ENCODE results near the gene PRPF38B.
"Not testable (repeated sequence)": the region's sequence is repeated elsewhere in the genome, so short reads cannot be mapped to it uniquely, and the experiment has no call there.

The PRPF38B gene

GRCh38 chr1:108691128-108691941, 775 bp upstream of the PRPF38B start:
- ChIA-PET POLR2A (interaction anchor here (0.5 to 2.5 kb wide), 48 partner anchors 11 to 1634 kb away, joined by 3 to 62 read pairs (median 4); partner anchors contain the start of genes CLCC1, EEIG2, SLC25A24 and TMEM167B), CTCF (interaction anchor here (0.9 to 1.2 kb wide), 3 partner anchors 10 to 179 kb away, joined by 3 to 6 read pairs (median 4); no protein-coding TSS in a partner anchor)
- peak; percentile 26 for DNase-seq (ENCODE audit: extremely low spot score)
- no peak for TF ChIP-seq FOXM1 (IDR thresholded peaks at IDR 0.05; ENCODE audit: borderline replicate concordance)
- no peak for TF ChIP-seq L3MBTL2 (conservative IDR thresholded peaks at IDR 0.05)
- TF ChIP-seq NFRKB (IDR thresholded peaks at IDR 0.05), result no peak
- TF ChIP-seq LEF1 (IDR thresholded peaks at IDR 0.05; ENCODE audit: borderline replicate concordance), result no peak
- no peak for TF ChIP-seq FOXK2 (IDR thresholded peaks at IDR 0.05)
- no peak for TF ChIP-seq HDGF (IDR thresholded peaks at IDR 0.05; ENCODE audit: borderline replicate concordance)

- TF ChIP-seq L3MBTL2 (conservative IDR thresholded peaks at IDR 0.05) (peak; percentile 68), ELF4 (IDR thresholded peaks at IDR 0.05) (no peak)
- DNase-seq (ENCODE audit: extremely low spot score), result peak; percentile 53
- ChIA-PET POLR2A (interaction anchor here (0.8 to 2.5 kb wide), 46 partner anchors 11 to 493 kb away, joined by 3 to 62 read pairs (median 4); partner anchors contain the start of genes CLCC1, EEIG2, SLC25A24 and STXBP3), CTCF (interaction anchor here (0.6 to 1.7 kb wide), 3 partner anchors 141 to 206 kb away, joined by 3 to 6 read pairs (median 3); no protein-coding TSS in a partner anchor)
Measured at GRCh38 chr1:108692724-108693655, 880 bp downstream of the PRPF38B start.

GRCh38 chr1:108695535-108695934, 3.4 kb downstream of the PRPF38B start:
- no peak for DNase-seq (ENCODE audit: extremely low spot score)
- ChIA-PET POLR2A (no interaction called here), CTCF (no interaction called here)
- TF ChIP-seq FOXM1 (IDR thresholded peaks at IDR 0.05; ENCODE audit: borderline replicate concordance) (no peak), TARDBP (IDR thresholded peaks at IDR 0.05) (no peak), ELF4 (IDR thresholded peaks at IDR 0.05) (no peak), SP1 (IDR thresholded peaks at IDR 0.05) (no peak), FOXK2 (IDR thresholded peaks at IDR 0.05) (no peak), BHLHE40 (IDR thresholded peaks at IDR 0.05; ENCODE audit: borderline replicate concordance) (no peak), L3MBTL2 (conservative IDR thresholded peaks at IDR 0.05) (no peak), NFRKB (IDR thresholded peaks at IDR 0.05) (no peak), HDGF (IDR thresholded peaks at IDR 0.05; ENCODE audit: borderline replicate concordance) (no peak), FOXA1 (IDR thresholded peaks at IDR 0.05) (no peak), PKNOX1 (IDR thresholded peaks at IDR 0.05) (no peak), LEF1 (IDR thresholded peaks at IDR 0.05; ENCODE audit: borderline replicate concordance) (no peak), SUZ12 (IDR thresholded peaks at IDR 0.05) (no peak), ARNT (IDR thresholded peaks at IDR 0.05) (no peak), ZNF384 (IDR thresholded peaks at IDR 0.05) (no peak)

DNA sequence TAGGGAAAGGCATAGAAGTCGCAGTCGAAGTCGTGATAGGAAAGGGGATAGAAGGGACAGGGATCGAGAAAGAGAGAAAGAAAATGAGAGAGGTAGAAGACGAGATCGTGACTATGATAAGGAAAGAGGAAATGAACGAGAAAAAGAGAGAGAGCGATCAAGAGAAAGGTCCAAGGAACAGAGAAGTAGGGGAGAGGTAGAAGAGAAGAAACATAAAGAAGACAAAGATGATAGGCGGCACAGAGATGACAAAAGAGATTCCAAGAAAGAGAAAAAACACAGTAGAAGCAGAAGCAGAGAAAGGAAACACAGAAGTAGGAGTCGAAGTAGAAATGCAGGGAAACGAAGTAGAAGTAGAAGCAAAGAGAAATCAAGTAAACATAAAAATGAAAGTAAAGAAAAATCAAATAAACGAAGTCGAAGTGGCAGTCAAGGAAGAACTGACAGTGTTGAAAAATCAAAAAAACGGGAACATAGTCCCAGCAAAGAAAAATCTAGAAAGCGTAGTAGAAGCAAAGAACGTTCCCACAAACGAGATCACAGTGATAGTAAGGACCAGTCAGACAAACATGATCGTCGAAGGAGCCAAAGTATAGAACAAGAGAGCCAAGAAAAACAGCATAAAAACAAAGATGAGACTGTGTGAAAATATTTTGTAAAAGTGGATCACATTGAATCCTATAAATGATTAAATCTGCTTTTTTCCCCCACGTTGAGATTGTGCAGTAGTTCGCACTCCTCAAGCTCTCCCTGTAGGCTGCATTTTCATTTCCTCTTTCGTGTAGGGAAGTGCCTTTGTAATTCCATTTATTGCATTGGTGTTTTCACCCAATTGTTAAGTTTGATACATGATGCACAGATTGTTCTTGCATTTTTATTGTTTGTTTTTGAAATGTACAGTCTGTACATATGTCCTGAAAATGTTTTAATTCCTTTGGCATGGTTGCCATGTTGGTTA, 7.5 kb downstream of the PRPF38B start:
- DNase-seq (ENCODE audit: extremely low spot score), result no peak
- TF ChIP-seq SUZ12 (IDR thresholded peaks at IDR 0.05) (no peak), LEF1 (IDR thresholded peaks at IDR 0.05; ENCODE audit: borderline replicate concordance) (no peak), L3MBTL2 (conservative IDR thresholded peaks at IDR 0.05) (no peak), FOXM1 (IDR thresholded peaks at IDR 0.05; ENCODE audit: borderline replicate concordance) (no peak), HDGF (IDR thresholded peaks at IDR 0.05; ENCODE audit: borderline replicate concordance) (no peak), SP1 (IDR thresholded peaks at IDR 0.05) (no peak), ZNF384 (IDR thresholded peaks at IDR 0.05) (no peak), BHLHE40 (IDR thresholded peaks at IDR 0.05; ENCODE audit: borderline replicate concordance) (no peak), ARNT (IDR thresholded peaks at IDR 0.05) (no peak), ELF4 (IDR thresholded peaks at IDR 0.05) (no peak)
- POLR2A ChIA-PET, result no interaction called here
- CTCF ChIA-PET, result no interaction called here

DNA sequence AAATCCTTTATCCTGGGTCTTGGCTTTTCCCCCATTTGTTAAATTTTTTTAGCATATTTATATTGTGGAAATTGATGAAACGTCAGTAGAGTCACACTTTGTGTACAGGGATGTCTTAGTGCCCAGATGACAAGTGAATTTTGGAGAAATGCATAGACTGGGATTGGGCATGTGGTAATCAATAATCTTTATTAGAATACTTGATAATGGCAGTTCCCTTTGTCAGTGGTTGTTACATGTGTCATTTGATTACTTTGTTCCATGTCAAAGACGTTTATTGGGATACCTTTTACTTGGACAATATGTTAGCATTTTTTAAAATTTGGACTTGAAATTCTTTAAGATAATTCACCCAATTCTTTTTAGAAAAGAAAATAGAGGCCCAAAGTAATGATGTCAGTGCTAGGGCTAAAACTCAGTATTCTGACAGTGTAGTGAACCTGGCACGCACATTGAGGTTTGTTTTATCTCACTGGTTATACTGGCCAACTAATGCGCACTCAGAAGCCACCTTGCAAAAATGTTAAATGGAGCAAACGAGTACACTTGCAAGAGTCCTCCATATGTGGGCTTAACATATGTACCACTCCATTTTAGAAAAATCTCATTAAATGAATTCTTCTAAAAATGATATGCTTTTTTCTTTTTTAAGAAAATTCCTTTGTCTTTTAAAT, 9.2 kb downstream of the PRPF38B start:
- TF ChIP-seq FOXM1 (IDR thresholded peaks at IDR 0.05; ENCODE audit: borderline replicate concordance) (no peak), LEF1 (IDR thresholded peaks at IDR 0.05; ENCODE audit: borderline replicate concordance) (no peak), ELF4 (IDR thresholded peaks at IDR 0.05) (no peak), L3MBTL2 (conservative IDR thresholded peaks at IDR 0.05) (no peak), SUZ12 (IDR thresholded peaks at IDR 0.05) (no peak), FOXK2 (IDR thresholded peaks at IDR 0.05) (no peak), HDGF (IDR thresholded peaks at IDR 0.05; ENCODE audit: borderline replicate concordance) (no peak), FOXA1 (IDR thresholded peaks at IDR 0.05) (no peak), ARNT (IDR thresholded peaks at IDR 0.05) (no peak), NFRKB (IDR thresholded peaks at IDR 0.05) (no peak), BHLHE40 (IDR thresholded peaks at IDR 0.05; ENCODE audit: borderline replicate concordance) (no peak), ZNF384 (IDR thresholded peaks at IDR 0.05) (no peak), CTBP1 (IDR thresholded peaks at IDR 0.05; ENCODE audit: borderline replicate concordance) (no peak)
- no peak for DNase-seq (ENCODE audit: extremely low spot score)
- ChIA-PET CTCF (interaction anchor here (0.8 kb wide), 1 partner anchor 546 kb away, joined by 3 read pairs; no protein-coding TSS in a partner anchor), POLR2A (interaction anchor here (4.5 kb wide), 1 partner anchor 9 kb away, joined by 28 read pairs; the partner anchor contains the start of gene PRPF38B)

DNA sequence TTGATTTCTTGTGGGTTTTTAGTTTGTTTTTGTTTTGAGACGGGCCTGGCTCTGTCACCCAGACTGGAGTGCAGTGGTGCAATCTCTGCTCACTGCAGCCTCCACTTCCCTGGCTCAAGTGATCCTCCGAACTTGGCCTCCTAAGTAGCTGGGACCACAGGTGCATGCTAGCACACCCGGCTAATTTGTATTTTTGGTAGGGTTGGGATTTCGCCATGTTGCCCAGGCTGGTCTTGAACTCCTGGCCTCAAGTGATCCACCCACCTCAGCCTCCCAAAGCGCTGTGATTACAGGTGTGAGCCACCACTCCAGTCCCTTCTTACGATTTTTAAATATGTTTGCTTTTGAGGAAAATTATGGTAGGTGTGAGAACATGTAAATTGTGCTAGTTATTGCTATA, 10.0 kb downstream of the PRPF38B start:
- not testable (repeated sequence) for DNase-seq (ENCODE audit: extremely low spot score)
- ChIA-PET POLR2A (interaction anchor here (4.5 kb wide), 1 partner anchor 10 kb away, joined by 28 read pairs; the partner anchor contains the start of gene PRPF38B), CTCF (interaction anchor here (0.8 kb wide), 1 partner anchor 545 kb away, joined by 3 read pairs; no protein-coding TSS in a partner anchor)

Data from HEK293T (cell line).